ENCODE measurements around the gene RGS7.
"Not testable (repeated sequence)": the region's sequence is repeated elsewhere in the genome, so short reads cannot be mapped to it uniquely, and the experiment has no call there.

RGS7 gene

GRCh38 chr1:241138248-241138647 lies 218.8 kb downstream of the RGS7 start:
- DNase-seq (ENCODE audit: low spot score) = no peak

- DNase-seq (ENCODE audit: low spot score) = no peak
Observed at GRCh38 chr1:241136389-241136788, 220.6 kb downstream of the RGS7 start.

GRCh38 chr1:241131636-241132194 lies 225.3 kb downstream of the RGS7 start:
- no peak for DNase-seq (ENCODE audit: low spot score)

- no peak for DNase-seq (ENCODE audit: low spot score)
Observed at GRCh38 chr1:241130881-241131280, 226.1 kb downstream of the RGS7 start.

- DNase-seq (ENCODE audit: low spot score) = no peak
Observed at GRCh38 chr1:241129207-241129960, 227.6 kb downstream of the RGS7 start.

- no peak for DNase-seq (ENCODE audit: low spot score)
Observed at GRCh38 chr1:241125286-241125685, 231.7 kb downstream of the RGS7 start.

GRCh38 chr1:241118049-241118448 lies 239.0 kb downstream of the RGS7 start:
- no peak for DNase-seq (ENCODE audit: low spot score)

GRCh38 chr1:241115784-241116183 lies 241.2 kb downstream of the RGS7 start:
- no peak for DNase-seq (ENCODE audit: low spot score)

GRCh38 chr1:241114699-241115233 lies 242.2 kb downstream of the RGS7 start:
- no peak for DNase-seq (ENCODE audit: low spot score)

GRCh38 chr1:241113557-241113956 lies 243.4 kb downstream of the RGS7 start:
- DNase-seq (ENCODE audit: low spot score) = no peak

- DNase-seq (ENCODE audit: low spot score) = no peak
Observed at GRCh38 chr1:241109039-241109438, 248.0 kb downstream of the RGS7 start.

GRCh38 chr1:241105147-241105546 lies 251.9 kb downstream of the RGS7 start:
- no peak for DNase-seq (ENCODE audit: low spot score)

GRCh38 chr1:241102664-241103063 lies 254.3 kb downstream of the RGS7 start:
- no peak for DNase-seq (ENCODE audit: low spot score)

GRCh38 chr1:241101622-241102021 lies 255.4 kb downstream of the RGS7 start:
- peak; percentile 5 for DNase-seq (ENCODE audit: low spot score)

- DNase-seq (ENCODE audit: low spot score) = no peak
Observed at GRCh38 chr1:241097479-241097878, 259.5 kb downstream of the RGS7 start.

GRCh38 chr1:241096982-241097381 lies 260.0 kb downstream of the RGS7 start:
- DNase-seq (ENCODE audit: low spot score) = no peak

GRCh38 chr1:241095847-241096246 lies 261.2 kb downstream of the RGS7 start:
- DNase-seq (ENCODE audit: low spot score) = no peak

GRCh38 chr1:241090798-241091197 lies 266.2 kb downstream of the RGS7 start:
- DNase-seq (ENCODE audit: low spot score) = no peak

GRCh38 chr1:241089066-241089465 lies 267.9 kb downstream of the RGS7 start:
- not testable (repeated sequence) for DNase-seq (ENCODE audit: low spot score)

- not testable (repeated sequence) for DNase-seq (ENCODE audit: low spot score)
Observed at GRCh38 chr1:241088075-241088474, 268.9 kb downstream of the RGS7 start.

- DNase-seq (ENCODE audit: low spot score) = no peak
Observed at GRCh38 chr1:241086686-241087085, 270.3 kb downstream of the RGS7 start.

- DNase-seq (ENCODE audit: low spot score) = no peak
Observed at GRCh38 chr1:241083285-241083684, 273.7 kb downstream of the RGS7 start.

- DNase-seq (ENCODE audit: low spot score) = no peak
Observed at GRCh38 chr1:241081473-241081872, 275.5 kb downstream of the RGS7 start.

- DNase-seq (ENCODE audit: low spot score) = no peak
Observed at GRCh38 chr1:241079459-241079858, 277.5 kb downstream of the RGS7 start.
